T-helper 2 cell treated with Interferon-gamma antibody and Interleukin-4, amounts not matched to agents 5 μg/mL and 100 μg/mL, for 36 hours (primary cell): Measurements from ENCODE around the gene PTBP1.

Experiments
- DNase-seq: peaks from one replicate; pipeline ENCODE4 v3.0.0; 2021; ENCODE audit warnings: low spot score
- H3K27ac Mint-ChIP-seq: one replicate; pipeline ENCODE4 v1.8.0; 2021; ENCODE audit warnings: mild to moderate bottlenecking, mixed read lengths
- H3K27me3 Mint-ChIP-seq: one replicate; pipeline ENCODE4 v1.8.0; 2021; ENCODE audit warnings: low read depth, mixed read lengths
- H3K36me3 Mint-ChIP-seq: one replicate; pipeline ENCODE4 v1.8.0; 2021; ENCODE audit warnings: low read depth, mixed read lengths
- H3K4me1 Mint-ChIP-seq: one replicate; pipeline ENCODE4 v1.8.0; 2021; ENCODE audit warnings: low read depth, mixed read lengths
- H3K4me3 Mint-ChIP-seq: one replicate; pipeline ENCODE4 v1.8.0; 2022; ENCODE audit warnings: mild to moderate bottlenecking, moderate library complexity, mixed read lengths
- H3K9me3 Mint-ChIP-seq: one replicate; pipeline ENCODE4 v1.8.0; 2021; ENCODE audit warnings: mixed read lengths

Gene PTBP1

DNA sequence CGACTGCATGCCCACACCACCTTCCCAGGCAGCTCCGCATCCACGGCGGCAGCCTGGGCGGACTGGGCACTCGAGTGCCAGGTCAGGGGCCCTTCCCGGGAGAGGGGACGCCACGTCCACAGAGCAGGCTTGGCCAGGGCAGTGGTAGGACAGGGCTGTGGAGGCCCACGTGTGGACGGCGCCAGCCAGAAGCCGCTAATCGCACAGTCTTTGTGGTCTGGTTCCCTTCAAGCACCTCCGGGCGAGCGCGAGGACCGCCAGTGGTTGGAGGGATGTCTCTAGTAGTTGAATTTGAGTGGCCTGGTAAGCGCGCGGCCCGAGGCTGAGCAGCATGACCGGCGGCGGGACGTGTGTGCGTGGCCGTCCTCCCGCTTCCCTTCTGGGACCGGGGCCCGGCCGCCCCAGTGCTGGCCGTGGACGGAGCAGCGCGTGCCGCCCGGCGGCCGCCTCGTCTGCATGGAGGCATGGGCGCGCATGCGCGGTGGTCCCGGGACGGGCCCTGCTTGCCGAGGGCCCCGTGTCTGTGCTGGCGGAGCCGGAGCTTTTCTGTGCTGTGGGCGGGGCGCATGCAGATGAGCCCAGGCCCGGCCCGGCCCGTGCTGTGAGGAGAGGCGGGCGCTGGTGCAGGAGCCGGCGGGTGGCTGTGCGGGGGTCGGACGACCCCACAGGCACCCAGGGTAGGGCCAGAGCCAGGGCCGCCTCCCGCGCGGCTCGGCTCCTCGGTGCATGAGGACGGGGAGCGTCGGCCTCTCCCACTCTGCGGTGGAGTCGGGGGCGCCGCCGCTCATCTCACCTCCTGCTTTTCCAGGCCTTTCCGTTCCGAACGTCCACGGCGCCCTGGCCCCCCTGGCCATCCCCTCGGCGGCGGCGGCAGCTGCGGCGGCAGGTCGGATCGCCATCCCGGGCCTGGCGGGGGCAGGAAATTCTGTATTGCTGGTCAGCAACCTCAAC is 8.6 kb downstream of the PTBP1 start:
- Mint-ChIP-seq H3K4me1 (peaks cover 12% of the 10 kb centered on the region), H3K27me3 (no peaks in the 10 kb centered on the region), H3K27ac (no peak overlapping the region), H3K36me3 (peaks cover 54% of the 10 kb centered on the region), H3K4me3 (no peak overlapping the region), H3K9me3 (no peaks in the 10 kb centered on the region)
- no peak for DNase-seq

DNA sequence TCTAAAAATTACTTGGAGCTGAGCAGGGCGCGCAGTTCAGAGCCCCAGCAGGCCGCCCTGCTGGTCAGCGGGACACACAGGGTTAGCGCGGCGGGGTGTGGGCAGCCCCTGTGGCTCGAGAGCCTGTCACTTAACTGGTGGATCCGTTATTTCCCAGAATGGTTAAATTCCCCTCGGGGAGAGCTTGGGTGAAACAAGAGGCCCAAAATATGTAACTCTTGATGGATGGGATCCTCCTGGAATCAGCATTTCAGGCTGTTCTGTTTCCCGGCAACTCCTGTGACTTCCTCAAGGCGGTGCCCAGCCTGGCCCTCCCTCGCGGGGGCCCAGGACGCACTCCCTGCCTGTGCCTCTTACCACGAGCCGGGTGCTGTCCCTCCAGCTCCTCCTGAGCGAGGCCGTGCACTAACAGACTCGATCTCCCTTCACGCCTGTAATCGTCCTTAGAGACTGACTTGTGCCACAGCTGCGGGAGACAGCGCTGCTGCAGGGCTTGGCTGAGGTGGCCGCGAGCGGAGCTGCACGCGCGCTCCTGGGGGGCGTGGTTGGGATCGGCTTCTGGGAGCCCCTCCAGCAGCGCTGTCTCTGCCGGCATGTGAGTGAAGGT is 9.7 kb downstream of the PTBP1 start:
- Mint-ChIP-seq H3K9me3 (no peaks in the 10 kb centered on the region), H3K27me3 (no peaks in the 10 kb centered on the region), H3K4me1 (peaks cover 8% of the 10 kb centered on the region), H3K36me3 (peaks cover 53% of the 10 kb centered on the region), H3K4me3 (no peak overlapping the region), H3K27ac (no peak overlapping the region)
- no peak for DNase-seq

DNA sequence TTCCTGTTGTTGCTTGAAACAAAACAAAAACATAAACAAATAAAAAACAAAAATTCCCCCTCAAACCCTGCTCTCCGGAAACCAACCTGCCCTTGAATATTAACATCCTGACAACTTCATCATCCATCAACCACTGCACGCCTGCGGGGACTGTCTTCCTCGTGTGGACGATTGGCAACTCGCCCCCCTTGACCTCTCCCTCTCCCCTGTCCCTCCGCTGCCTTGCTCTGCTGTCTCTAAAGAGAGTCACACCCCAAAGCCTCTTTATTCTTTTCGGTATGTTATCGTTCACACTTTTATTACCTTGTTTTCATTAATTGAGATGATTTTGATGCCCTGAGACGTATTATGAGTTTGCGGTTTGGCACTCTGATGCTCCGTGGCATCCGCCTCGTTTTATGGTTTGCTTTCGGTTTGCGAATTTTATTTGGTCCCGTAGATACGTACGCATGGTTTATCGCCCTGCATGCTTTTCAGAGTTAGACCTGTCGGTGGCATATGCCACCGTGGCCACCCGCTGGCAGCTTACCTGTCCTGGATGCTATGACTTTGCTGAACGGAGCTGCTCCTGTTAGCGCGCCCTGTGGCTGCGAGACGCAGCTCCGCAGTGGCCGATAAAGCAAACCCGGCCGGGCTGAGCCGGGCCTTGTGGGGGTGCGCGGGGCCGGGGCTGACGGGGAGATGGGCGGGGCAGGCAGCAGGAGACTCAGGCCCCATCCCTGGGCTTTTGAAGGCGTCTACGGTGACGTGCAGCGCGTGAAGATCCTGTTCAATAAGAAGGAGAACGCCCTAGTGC is 10.6 kb downstream of the PTBP1 start:
- Mint-ChIP-seq H3K27me3 (no peaks in the 10 kb centered on the region), H3K36me3 (peaks cover 49% of the 10 kb centered on the region), H3K4me3 (no peak overlapping the region)

DNA sequence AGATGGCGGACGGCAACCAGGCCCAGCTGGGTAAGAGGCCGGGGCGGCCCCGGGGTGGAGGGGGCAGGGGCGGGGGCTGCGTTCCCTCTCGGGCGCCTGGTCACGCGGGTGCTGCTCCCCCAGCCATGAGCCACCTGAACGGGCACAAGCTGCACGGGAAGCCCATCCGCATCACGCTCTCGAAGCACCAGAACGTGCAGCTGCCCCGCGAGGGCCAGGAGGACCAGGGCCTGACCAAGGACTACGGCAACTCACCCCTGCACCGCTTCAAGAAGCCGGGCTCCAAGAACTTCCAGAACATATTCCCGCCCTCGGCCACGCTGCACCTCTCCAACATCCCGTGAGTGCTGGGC is 11.1 kb downstream of the PTBP1 start:
- Mint-ChIP-seq H3K4me1 (peaks cover 4% of the 10 kb centered on the region), H3K27ac (no peak overlapping the region), H3K4me3 (no peak overlapping the region), H3K9me3 (no peaks in the 10 kb centered on the region), H3K36me3 (peaks cover 47% of the 10 kb centered on the region), H3K27me3 (no peaks in the 10 kb centered on the region)
- DNase-seq: no peak

More for the DNA sequence above, 10.6 kb downstream of the PTBP1 start:
- Mint-ChIP-seq H3K4me1 (peaks cover 5% of the 10 kb centered on the region), H3K9me3 (no peaks in the 10 kb centered on the region), H3K27ac (peak overlapping the region; percentile 36)
- DNase-seq: no peak

DNA sequence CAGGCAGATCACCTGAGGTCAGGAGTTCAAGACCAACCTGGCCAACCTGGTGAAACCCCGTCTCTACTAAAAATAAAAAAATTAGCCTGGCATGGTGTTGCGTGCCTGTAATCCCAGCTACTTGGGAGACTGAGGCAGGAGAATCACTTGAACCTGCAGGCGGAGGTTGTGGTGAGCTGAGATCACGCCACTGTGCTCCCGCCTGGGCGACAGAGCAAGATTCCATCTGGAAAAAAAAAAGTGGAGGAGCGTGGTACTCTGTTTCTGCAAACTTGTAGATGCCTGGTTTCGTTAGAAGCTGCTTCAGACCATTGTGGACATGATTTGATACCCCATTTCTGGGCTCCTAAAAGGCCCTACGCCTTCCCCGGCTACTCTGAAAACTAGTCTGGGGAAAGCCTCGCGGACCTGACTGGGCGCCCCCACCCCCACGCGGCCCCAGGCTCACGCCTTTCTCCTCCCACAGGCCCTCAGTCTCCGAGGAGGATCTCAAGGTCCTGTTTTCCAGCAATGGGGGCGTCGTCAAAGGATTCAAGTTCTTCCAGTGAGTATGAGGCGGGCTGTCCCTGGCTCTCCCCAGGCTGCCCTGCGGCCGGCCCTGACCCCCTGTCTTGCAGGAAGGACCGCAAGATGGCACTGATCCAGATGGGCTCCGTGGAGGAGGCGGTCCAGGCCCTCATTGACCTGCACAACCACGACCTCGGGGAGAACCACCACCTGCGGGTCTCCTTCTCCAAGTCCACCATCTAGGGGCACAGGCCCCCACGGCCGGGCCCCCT is 13.0 kb downstream of the PTBP1 start:
- Mint-ChIP-seq H3K4me1 (peaks cover 4% of the 10 kb centered on the region), H3K4me3 (no peak overlapping the region), H3K36me3 (peaks cover 51% of the 10 kb centered on the region), H3K27ac (no peak overlapping the region), H3K27me3 (no peaks in the 10 kb centered on the region), H3K9me3 (no peaks in the 10 kb centered on the region)
- DNase-seq: no peak

DNA sequence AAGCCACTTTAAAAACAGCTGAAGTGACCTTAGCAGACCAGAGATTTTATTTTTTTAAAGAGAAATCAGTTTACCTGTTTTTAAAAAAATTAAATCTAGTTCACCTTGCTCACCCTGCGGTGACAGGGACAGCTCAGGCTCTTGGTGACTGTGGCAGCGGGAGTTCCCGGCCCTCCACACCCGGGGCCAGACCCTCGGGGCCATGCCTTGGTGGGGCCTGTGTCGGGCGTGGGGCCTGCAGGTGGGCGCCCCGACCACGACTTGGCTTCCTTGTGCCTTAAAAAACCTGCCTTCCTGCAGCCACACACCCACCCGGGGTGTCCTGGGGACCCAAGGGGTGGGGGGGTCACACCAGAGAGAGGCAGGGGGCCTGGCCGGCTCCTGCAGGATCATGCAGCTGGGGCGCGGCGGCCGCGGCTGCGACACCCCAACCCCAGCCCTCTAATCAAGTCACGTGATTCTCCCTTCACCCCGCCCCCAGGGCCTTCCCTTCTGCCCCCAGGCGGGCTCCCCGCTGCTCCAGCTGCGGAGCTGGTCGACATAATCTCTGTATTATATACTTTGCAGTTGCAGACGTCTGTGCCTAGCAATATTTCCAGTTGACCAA is 13.7 kb downstream of the PTBP1 start:
- Mint-ChIP-seq H3K4me1 (peaks cover 4% of the 10 kb centered on the region), H3K27me3 (no peaks in the 10 kb centered on the region), H3K27ac (no peak overlapping the region), H3K4me3 (no peak overlapping the region), H3K36me3 (peaks cover 51% of the 10 kb centered on the region), H3K9me3 (no peaks in the 10 kb centered on the region)
- no peak for DNase-seq

DNA sequence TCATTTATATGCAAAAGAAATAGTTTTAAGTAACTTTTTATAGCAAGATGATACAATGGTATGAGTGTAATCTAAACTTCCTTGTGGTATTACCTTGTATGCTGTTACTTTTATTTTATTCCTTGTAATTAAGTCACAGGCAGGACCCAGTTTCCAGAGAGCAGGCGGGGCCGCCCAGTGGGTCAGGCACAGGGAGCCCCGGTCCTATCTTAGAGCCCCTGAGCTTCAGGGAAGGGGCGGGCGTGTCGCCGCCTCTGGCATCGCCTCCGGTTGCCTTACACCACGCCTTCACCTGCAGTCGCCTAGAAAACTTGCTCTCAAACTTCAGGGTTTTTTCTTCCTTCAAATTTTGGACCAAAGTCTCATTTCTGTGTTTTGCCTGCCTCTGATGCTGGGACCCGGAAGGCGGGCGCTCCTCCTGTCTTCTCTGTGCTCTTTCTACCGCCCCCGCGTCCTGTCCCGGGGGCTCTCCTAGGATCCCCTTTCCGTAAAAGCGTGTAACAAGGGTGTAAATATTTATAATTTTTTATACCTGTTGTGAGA is 14.3 kb downstream of the PTBP1 start:
- H3K27me3 Mint-ChIP-seq: no peaks in the 10 kb centered on the region
- H3K36me3 Mint-ChIP-seq: peaks cover 56% of the 10 kb centered on the region
- H3K4me1 Mint-ChIP-seq: peaks cover 4% of the 10 kb centered on the region
- H3K9me3 Mint-ChIP-seq: peaks cover 4% of the 10 kb centered on the region
- no peak overlapping the region for H3K27ac Mint-ChIP-seq
- no peak overlapping the region for H3K4me3 Mint-ChIP-seq
- DNase-seq: no peak

DNA sequence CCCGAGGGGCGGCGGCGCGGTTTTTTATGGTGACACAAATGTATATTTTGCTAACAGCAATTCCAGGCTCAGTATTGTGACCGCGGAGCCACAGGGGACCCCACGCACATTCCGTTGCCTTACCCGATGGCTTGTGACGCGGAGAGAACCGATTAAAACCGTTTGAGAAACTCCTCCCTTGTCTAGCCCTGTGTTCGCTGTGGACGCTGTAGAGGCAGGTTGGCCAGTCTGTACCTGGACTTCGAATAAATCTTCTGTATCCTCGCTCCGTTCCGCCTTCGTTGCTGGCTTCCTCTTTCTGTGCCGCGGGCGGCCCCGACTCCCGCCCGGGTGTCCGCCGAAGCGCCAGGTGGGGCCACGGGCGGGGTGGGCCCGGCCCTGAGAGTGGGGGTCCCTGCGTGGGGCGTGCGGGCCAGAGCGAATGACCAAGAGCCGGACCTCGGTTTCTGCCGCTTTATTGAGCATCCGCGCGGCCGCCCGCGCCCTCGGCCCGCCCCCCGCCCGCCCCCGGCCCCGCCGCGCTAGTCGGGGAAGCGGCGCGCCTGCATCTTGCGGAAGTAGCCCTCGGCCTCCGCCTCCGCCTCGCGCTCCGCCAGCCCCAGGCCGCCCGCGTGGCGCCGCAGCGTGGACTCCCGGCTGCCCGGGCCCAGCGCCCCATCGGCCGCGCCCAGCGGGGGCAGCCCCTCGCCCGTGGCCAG is 14.9 kb downstream of the PTBP1 start:
- H3K27me3 Mint-ChIP-seq: no peaks in the 10 kb centered on the region

DNA sequence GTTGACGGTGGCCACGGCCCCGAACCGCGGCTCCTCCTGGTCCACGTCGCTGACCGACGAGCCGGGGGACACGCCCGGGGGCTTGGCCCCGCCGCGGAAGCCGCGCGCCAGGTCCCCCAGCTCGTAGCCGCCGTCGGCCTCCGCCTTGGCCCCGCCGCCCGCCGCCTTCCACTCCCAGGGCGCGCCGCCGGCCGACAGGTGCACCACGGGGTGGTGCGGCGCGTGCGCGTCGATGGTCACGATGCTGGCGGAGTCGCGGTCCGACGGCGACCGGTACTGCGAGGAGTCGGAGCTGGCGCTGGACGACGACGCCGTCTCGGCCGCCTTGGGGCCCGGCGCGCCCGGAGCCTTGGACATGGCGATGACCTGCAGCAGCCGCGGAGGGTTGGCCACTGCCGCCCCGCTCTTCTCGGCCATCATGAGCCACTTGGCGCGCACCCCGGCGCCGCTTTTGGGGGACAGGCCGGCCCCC is 15.5 kb downstream of the PTBP1 start:
- H3K4me3 Mint-ChIP-seq: no peak overlapping the region
- H3K27ac Mint-ChIP-seq: no peak overlapping the region
- DNase-seq: no peak
- peaks cover 9% of the 10 kb centered on the region for H3K9me3 Mint-ChIP-seq
- peaks cover 49% of the 10 kb centered on the region for H3K36me3 Mint-ChIP-seq
- no peaks in the 10 kb centered on the region for H3K27me3 Mint-ChIP-seq
- H3K4me1 Mint-ChIP-seq: no peaks in the 10 kb centered on the region

More for the DNA sequence above, 14.9 kb downstream of the PTBP1 start:
- H3K27ac Mint-ChIP-seq: no peak overlapping the region
- DNase-seq: no peak
- no peak overlapping the region for H3K4me3 Mint-ChIP-seq
- peaks cover 55% of the 10 kb centered on the region for H3K36me3 Mint-ChIP-seq
- H3K9me3 Mint-ChIP-seq: peaks cover 9% of the 10 kb centered on the region
- peaks cover 4% of the 10 kb centered on the region for H3K4me1 Mint-ChIP-seq

DNA sequence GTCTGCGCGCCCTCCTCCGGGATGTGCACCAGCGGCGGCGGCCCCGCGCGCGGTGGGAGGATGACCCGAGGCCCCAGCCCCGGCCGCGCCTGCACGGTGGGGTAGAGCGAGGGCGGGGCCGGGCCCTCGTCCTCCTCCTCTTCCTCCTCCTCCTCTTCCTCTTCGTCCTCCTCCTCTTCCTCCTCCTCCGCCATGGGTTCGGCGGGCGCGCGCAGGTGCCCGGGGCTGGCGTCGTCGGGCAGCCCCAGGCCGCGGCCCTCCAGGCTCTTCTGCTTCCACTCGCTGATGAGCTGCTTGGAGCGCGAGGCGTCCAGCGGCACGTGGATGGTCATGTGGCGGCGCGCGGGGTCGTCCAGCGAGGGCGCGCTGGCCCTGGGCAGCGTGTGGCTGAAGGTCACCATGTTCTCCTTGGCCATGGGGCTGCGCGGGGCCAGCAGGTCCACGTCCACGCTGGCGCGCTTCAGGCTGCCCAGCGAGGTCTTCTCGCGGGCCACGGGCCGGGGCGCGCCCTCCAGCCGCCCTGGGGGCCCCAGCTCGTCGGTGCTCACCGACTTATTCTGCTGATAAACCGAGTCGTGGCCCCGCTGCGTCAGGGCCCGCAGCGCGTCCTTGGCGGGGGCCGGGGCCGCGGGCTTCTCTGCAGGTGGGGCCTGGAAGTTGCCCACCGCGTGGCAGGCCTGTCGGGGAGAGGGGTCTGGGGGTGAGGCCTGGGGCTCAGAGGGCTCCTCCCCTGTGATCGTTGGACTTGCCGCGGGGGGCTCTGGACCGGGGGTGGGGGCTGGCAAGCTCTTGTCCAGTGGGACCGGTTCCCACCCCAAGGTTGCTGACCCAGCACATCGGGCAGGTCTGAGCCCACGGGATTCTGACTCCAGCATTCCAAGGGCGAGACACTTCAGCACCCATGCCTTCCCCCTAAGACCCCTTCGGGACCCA is 16.2 kb downstream of the PTBP1 start:
- H3K27me3 Mint-ChIP-seq: no peaks in the 10 kb centered on the region
- H3K36me3 Mint-ChIP-seq: peaks cover 45% of the 10 kb centered on the region
- no peak overlapping the region for H3K4me3 Mint-ChIP-seq
- H3K27ac Mint-ChIP-seq: no peak overlapping the region
- no peaks in the 10 kb centered on the region for H3K4me1 Mint-ChIP-seq
- peaks cover 9% of the 10 kb centered on the region for H3K9me3 Mint-ChIP-seq
- DNase-seq: no peak

DNA sequence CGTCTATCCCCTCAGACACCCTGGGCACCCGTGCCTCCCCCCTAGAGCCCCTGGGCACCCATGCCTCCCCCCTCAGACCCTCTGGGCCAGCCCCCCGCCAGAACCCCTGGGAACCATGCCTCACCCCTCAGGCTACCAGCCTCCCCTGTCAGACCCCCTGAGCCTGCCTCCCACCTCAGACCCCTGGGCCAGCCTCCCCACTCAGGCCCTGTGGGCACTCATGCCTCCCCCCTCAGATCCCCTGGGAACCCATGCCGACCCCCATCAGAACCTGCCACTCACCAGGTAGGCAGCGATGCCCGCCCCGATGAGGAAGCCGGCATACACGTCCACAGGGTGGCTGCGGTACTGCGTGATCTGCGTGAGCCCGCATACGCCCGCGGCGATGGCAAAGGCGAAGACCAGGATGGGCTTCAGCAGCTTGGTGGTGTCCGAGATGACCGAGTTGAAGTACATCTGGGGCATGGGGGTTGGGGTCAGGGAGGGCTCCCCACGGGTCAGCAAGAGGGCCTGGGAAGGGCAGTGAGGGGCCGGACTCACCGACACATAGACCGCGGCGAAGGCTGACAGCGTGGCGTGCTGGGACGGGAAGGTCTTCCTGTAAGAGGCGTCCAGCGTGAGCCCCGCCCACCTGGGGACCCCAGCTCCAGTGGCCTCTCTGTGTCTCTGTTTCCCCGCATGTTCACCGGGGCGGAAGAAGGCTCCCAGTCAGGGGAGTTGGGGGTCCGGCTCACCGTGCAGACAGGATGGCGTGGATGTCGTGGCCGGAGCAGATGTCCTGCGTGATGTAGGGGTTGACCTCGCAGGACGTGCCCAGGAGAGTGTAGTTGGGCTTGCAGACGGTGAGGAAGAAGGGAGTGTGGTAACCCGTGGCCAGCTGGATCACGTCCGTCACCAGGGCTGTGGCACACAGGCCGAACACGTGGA is 17.2 kb downstream of the PTBP1 start:
- no peaks in the 10 kb centered on the region for H3K27me3 Mint-ChIP-seq
- no peak for DNase-seq
- no peaks in the 10 kb centered on the region for H3K4me1 Mint-ChIP-seq
- H3K9me3 Mint-ChIP-seq: peaks cover 9% of the 10 kb centered on the region
- H3K36me3 Mint-ChIP-seq: peaks cover 43% of the 10 kb centered on the region
- H3K4me3 Mint-ChIP-seq: no peak overlapping the region
- peak overlapping the region; percentile 52 for H3K27ac Mint-ChIP-seq
